Suprapubic skin (tissue), 3 donors: ENCODE data around the gene TSEN54.

ENCODE experiments used
- CTCF ChIP-seq, 2 donors: fragments of 200-600 bp in 1 of 2; fragments of 450-650 bp in 1 of 2; sonication (generic) in 1 of 2; IDR thresholded peaks; one replicate each; pipeline ENCODE4 v1.5.1; 2016 to 2019; ENCODE audit warnings: antibody characterized with exemption in 2 of 2, mild to moderate bottlenecking in 1 of 2, moderate library complexity in 1 of 2
- POLR2A ChIP-seq, 2 donors: fragments of 450-650 bp; IDR thresholded peaks; one replicate each; pipeline ENCODE4 v1.6.1; 2017; ENCODE audit warnings: antibody characterized with exemption in 2 of 2, mild to moderate bottlenecking in 2 of 2, moderate library complexity in 2 of 2

GRCh38 chr17:75476752-75477489 lies 39.4 kb upstream of the TSEN54 start:
- TF ChIP-seq POLR2A (IDR thresholded peaks at IDR 0.05) (no peak), CTCF (IDR thresholded peaks at IDR 0.05) (no peak)
